ENCODE data around the gene YIF1B.
A peak's percentile ranks its signal among the peaks of the same experiment; 100 is the strongest.

Gene YIF1B

DNA sequence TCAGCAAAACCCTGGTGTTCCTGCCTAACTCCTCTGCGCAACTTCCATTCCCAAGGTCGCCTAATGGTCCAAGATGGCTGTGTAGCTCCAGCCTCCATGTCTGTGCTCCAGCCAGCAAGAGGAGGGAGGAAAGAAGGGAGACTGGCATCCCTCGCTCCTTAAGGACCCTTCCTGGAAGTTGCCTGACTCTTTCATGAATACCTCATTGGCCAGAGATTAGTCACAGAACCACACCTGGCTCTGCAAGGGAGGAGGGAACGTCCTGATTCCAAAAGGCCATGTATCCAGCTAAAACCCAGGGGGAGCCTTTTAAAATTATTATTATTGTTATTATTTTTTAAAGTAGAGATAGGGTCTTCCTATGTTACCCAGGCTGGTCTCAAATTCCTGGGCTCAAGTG lies 8.7 kb upstream of the YIF1B start:
- H3K4me3 ChIP-seq (ENCODE audit: low read depth, low read length), result no peak overlapping the region
- TF ChIP-seq, protein P1, sequence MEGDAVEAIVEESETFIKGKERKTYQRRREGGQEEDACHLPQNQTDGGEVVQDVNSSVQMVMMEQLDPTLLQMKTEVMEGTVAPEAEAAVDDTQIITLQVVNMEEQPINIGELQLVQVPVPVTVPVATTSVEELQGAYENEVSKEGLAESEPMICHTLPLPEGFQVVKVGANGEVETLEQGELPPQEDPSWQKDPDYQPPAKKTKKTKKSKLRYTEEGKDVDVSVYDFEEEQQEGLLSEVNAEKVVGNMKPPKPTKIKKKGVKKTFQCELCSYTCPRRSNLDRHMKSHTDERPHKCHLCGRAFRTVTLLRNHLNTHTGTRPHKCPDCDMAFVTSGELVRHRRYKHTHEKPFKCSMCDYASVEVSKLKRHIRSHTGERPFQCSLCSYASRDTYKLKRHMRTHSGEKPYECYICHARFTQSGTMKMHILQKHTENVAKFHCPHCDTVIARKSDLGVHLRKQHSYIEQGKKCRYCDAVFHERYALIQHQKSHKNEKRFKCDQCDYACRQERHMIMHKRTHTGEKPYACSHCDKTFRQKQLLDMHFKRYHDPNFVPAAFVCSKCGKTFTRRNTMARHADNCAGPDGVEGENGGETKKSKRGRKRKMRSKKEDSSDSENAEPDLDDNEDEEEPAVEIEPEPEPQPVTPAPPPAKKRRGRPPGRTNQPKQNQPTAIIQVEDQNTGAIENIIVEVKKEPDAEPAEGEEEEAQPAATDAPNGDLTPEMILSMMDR (IDR thresholded peaks at IDR 0.05; ENCODE audit: low read depth, low read length), result no peak
- no peak for TF ChIP-seq POLR2A (IDR thresholded peaks at IDR 0.05; ENCODE audit: extremely low read depth, insufficient read length)
- TF ChIP-seq MYC (IDR thresholded peaks at IDR 0.05; ENCODE audit: low read depth, low read length), result no peak
- TF ChIP-seq, protein P2, sequence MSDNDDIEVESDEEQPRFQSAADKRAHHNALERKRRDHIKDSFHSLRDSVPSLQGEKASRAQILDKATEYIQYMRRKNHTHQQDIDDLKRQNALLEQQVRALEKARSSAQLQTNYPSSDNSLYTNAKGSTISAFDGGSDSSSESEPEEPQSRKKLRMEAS (IDR thresholded peaks at IDR 0.05; ENCODE audit: low read depth, low read length), result no peak
- no peak for DNase-seq (ENCODE audit: low read depth)

DNA sequence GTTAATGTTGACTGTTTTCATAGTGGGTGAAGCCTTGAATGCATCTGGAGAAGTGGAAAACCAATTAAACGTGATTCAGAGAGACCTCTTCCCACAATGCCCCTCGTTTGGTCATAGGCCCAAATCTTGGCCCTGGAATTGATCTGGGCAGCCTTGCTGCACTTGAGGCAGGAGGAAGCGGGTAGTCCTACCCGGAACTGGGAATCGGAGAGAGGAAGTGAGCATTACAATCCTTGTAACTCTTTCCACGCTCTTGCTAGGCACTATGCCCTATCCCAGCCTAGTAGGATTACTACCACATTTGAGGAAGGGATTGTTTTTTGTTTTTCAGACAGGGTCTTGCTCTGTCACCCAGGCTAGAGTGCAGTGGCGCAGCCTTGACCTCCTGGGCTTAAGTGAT lies 7.5 kb upstream of the YIF1B start:
- TF ChIP-seq, protein P1 (IDR thresholded peaks at IDR 0.05; ENCODE audit: low read depth, low read length), result no peak
- TF ChIP-seq POLR2A (IDR thresholded peaks at IDR 0.05; ENCODE audit: extremely low read depth, insufficient read length), result no peak
- H3K4me3 ChIP-seq (ENCODE audit: low read depth, low read length), result no peak overlapping the region
- DNase-seq (ENCODE audit: low read depth), result no peak

DNA sequence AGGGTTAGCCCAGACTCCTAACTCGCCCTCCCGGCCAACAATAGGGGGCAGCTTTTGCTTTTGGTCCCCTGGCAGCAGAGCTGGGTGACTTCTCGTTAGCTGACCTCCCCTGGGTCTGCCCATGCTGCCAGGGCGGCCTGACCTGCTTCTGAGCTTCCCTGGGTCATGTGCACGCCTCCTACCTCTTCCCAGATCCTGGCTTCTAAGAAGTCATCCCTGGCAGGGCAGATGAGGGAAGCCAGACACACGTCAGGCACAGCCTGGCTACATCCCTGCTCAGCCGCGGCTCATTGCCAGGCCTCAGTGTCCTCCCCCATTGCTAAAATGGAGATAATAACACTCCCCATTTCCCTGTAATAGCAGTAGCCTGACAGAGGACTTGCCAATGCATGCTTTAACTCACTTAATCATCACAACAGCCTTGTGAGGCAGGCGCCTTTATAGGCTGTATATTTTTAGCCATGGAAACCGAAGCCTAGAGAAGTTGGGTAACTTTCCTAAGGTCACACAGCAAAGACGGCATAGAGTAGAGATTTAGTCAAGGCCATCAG lies 6.0 kb upstream of the YIF1B start:
- H3K4me3 ChIP-seq (ENCODE audit: low read depth, low read length), result no peak overlapping the region
- no peak for DNase-seq (ENCODE audit: low read depth)
- TF ChIP-seq POLR2A (IDR thresholded peaks at IDR 0.05; ENCODE audit: extremely low read depth, insufficient read length) (no peak), MYC (IDR thresholded peaks at IDR 0.05; ENCODE audit: low read depth, low read length) (no peak)
- TF ChIP-seq, protein P2 (IDR thresholded peaks at IDR 0.05; ENCODE audit: low read depth, low read length), result no peak
- TF ChIP-seq, protein P1 (IDR thresholded peaks at IDR 0.05; ENCODE audit: low read depth, low read length), result no peak

DNA sequence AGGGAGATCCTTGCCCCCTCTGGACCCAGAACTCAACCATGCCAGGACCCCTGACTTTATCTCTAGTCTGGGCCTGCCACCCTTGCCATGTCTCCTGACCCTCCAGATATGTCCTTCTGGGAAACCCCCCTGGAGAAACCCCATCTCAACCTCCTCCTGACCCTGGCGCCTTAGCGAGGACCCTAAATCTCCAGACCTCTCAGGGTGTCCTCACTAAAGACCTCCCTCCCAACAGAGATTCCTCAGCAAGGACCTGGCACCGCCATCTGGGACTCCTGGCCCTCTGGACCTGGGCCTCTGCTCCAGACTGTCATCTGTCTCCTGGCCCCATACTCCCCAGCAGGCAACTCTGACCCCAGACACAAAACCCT lies 5.2 kb upstream of the YIF1B start:
- TF ChIP-seq POLR2A (IDR thresholded peaks at IDR 0.05; ENCODE audit: extremely low read depth, insufficient read length) (no peak), MYC (IDR thresholded peaks at IDR 0.05; ENCODE audit: low read depth, low read length) (no peak)
- TF ChIP-seq, protein P1 (IDR thresholded peaks at IDR 0.05; ENCODE audit: low read depth, low read length), result no peak
- TF ChIP-seq, protein P2 (IDR thresholded peaks at IDR 0.05; ENCODE audit: low read depth, low read length), result no peak
- H3K4me3 ChIP-seq (ENCODE audit: low read depth, low read length), result no peak overlapping the region
- DNase-seq (ENCODE audit: low read depth), result no peak

DNA sequence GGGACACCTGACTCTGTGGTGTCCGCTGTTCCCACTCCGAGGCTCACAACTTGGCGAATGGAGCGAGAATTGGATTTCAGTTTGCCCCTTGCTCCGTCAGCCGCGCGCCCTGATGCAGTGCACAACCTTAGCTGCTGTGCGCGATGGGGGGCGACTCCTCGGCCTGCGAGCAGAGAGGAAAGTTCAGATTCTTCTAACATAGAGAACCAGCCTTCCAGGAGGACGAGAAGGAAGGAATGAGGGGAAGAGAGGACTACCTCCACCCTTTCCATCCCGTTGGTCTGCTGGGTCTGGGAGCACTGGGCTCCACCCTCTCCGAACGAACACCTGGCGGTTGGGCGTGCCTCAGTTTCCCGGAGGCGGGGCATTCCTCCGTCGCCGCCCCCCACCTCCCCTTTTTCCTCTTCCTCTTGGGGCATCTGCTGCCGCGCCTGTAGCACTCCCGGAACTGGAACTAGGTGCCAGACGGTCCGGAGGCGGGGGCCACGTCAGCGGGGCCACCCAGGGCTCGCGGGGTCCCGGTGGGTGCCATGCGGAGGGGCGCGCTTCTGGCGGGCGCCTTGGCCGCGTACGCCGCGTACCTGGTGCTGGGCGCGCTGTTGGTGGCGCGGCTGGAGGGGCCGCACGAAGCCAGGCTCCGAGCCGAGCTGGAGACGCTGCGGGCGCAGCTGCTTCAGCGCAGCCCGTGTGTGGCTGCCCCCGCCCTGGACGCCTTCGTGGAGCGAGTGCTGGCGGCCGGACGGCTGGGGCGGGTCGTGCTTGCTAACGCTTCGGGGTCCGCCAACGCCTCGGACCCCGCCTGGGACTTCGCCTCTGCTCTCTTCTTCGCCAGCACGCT lies 3.9 kb upstream of the YIF1B start, which contains the start of gene KCNK6:
Gene KCNK6 (plus strand): TSS at position 425 of the 838 bp plus-strand sequence. CDS start 106 bp downstream, at position 531.
- peak; percentile 17 for DNase-seq (ENCODE audit: low read depth)
- no peak within 1 kb of the TSS for H3K4me3 ChIP-seq (ENCODE audit: low read depth, low read length)
- TF ChIP-seq POLR2A (IDR thresholded peaks at IDR 0.05; ENCODE audit: extremely low read depth, insufficient read length) (no peak), MYC (IDR thresholded peaks at IDR 0.05; ENCODE audit: low read depth, low read length) (no peak)
- TF ChIP-seq, protein P2 (IDR thresholded peaks at IDR 0.05; ENCODE audit: low read depth, low read length), result no peak
- TF ChIP-seq, protein P1 (IDR thresholded peaks at IDR 0.05; ENCODE audit: low read depth, low read length), result no peak
